ENCODE measurements around the gene VSIG8. TPM values are rescaled to one million over a fixed set of nuclear protein-coding genes. Genes with fewer than 3 reads are reported as not detected.

Gene VSIG8
- total and polyA plus RNA-seq, 2 donors (not counting 1 experiment from before 2014, with no cell fraction given): under 0.01 TPM; not detected in 1

DNA sequence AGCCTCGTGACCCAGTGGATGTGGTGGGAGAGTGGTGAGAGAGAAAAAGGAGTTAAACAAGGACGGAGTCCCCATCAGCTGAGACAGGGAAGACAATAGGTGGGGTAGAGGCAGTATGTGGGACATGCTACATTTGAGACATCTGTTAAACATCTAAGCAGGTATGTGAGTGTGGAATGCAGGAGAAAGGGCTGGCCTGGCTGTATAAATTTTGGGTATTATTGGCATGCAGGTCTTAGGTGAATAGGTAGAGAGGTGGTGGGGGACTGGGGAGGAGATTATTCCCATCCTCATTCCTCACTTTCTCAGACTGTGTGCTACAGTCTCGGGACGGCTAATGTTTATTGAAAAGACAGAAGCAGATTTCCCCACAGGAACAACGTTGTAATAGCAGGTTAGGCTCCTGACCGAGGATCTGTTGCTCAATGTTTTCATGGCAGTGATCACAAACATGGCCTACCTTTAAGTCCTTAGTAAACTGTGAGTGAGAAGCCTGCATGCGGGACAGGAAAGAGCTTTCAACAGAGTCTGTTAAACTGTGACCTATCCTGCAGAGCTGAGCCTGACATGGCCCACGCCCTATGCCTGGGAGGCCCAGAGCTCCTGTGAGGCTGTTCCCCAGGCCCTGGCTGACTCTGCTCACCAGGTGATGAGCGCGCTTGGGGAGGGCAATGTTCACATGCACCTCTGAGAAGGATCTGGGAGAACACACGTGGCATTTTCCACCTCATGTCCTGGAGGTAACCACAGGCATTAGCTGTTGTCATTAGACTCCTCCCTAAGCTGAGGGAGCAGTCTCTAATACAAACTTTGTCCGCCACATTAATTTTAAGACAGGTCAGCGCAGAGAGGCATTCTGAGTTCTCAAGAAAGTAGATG, 16.5 kb downstream of the VSIG8 start:
- Histone ChIP-seq H3K4me3 (replicated peaks in 1 of 4; ENCODE audit: control extremely low read depth in 1 of 4, insufficient read depth in 1 of 4, low read depth in 3 of 4, low read length in 4 of 4) (no peak overlapping the region), H3K9me3 (ENCODE audit: control insufficient read depth, insufficient read depth, low read depth, low read length) (no peaks in the 10 kb centered on the region), H2AFZ (ENCODE audit: low read length) (no peak overlapping the region), H3K27ac (ENCODE audit: insufficient read depth, low read length) (no peak overlapping the region), H3K4me1 (ENCODE audit: control insufficient read depth, extremely low read depth, insufficient read depth, low read length) (no peaks in the 10 kb centered on the region), H4K20me1 (ENCODE audit: control insufficient read depth, extremely low read depth, insufficient read depth, low read length) (no peaks in the 10 kb centered on the region), H3K4me2 (ENCODE audit: extremely low read depth, insufficient read depth, low read length) (no peak overlapping the region), H3K9ac (ENCODE audit: insufficient read depth, low read length) (no peak overlapping the region), H3K27me3 (ENCODE audit: control insufficient read depth, insufficient read depth, low read length) (no peaks in the 10 kb centered on the region), H3K79me2 (ENCODE audit: control insufficient read depth, insufficient read depth, low read length) (no peaks in the 10 kb centered on the region), H3K36me3 (ENCODE audit: control insufficient read depth, insufficient read depth, low read length) (no peaks in the 10 kb centered on the region)
- TF ChIP-seq EZH2 (IDR thresholded peaks at IDR 0.05; ENCODE audit: low read length, missing control alignments): no peak
- TF ChIP-seq, protein P1, sequence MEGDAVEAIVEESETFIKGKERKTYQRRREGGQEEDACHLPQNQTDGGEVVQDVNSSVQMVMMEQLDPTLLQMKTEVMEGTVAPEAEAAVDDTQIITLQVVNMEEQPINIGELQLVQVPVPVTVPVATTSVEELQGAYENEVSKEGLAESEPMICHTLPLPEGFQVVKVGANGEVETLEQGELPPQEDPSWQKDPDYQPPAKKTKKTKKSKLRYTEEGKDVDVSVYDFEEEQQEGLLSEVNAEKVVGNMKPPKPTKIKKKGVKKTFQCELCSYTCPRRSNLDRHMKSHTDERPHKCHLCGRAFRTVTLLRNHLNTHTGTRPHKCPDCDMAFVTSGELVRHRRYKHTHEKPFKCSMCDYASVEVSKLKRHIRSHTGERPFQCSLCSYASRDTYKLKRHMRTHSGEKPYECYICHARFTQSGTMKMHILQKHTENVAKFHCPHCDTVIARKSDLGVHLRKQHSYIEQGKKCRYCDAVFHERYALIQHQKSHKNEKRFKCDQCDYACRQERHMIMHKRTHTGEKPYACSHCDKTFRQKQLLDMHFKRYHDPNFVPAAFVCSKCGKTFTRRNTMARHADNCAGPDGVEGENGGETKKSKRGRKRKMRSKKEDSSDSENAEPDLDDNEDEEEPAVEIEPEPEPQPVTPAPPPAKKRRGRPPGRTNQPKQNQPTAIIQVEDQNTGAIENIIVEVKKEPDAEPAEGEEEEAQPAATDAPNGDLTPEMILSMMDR (conservative IDR thresholded peaks at IDR 0.05 in 1 of 2, IDR thresholded peaks at IDR 0.05 in 1 of 2; ENCODE audit: low read depth in 1 of 2, low read length in 2 of 2): no peak
- DNase-seq (ENCODE audit: low read depth in 2 of 2): no peak

DNA sequence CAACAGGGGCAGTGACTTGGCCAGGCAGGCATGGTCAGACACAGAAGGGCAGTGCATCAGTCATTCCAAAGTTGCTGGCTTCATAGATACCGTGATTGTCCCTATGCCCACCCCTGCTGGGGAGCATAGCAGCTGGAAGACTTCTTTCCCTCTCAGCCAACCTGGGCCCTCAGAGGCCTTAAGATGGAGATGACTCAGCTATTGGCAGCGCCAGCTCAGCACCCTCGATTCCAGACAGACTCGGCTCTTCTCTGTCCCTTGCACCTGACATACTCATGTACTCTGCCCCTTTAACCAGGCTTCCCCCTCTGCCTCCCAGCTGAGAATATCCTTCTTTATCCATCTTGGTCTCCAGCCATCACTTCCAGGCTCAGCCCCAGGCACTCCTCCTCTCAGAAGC, 19.0 kb downstream of the VSIG8 start:
- no peaks in the 10 kb centered on the region for H3K36me3 ChIP-seq (ENCODE audit: control insufficient read depth, insufficient read depth, low read length)
- H3K27ac ChIP-seq (ENCODE audit: insufficient read depth, low read length): no peak overlapping the region
- H3K9me3 ChIP-seq (ENCODE audit: control insufficient read depth, insufficient read depth, low read depth, low read length): no peaks in the 10 kb centered on the region
- no peaks in the 10 kb centered on the region for H4K20me1 ChIP-seq (ENCODE audit: control insufficient read depth, extremely low read depth, insufficient read depth, low read length)
- H2AFZ ChIP-seq (ENCODE audit: low read length): no peak overlapping the region
- DNase-seq (ENCODE audit: low read depth in 2 of 2): peak in 1 of 2 donors; percentile 25
- no peak for TF ChIP-seq EZH2 (IDR thresholded peaks at IDR 0.05; ENCODE audit: low read length, missing control alignments)
- TF ChIP-seq, protein P1 (conservative IDR thresholded peaks at IDR 0.05 in 1 of 2, IDR thresholded peaks at IDR 0.05 in 1 of 2; ENCODE audit: low read depth in 1 of 2, low read length in 2 of 2): no peak
- no peaks in the 10 kb centered on the region for H3K4me1 ChIP-seq (ENCODE audit: control insufficient read depth, extremely low read depth, insufficient read depth, low read length)
- H3K27me3 ChIP-seq (ENCODE audit: control insufficient read depth, insufficient read depth, low read length): no peaks in the 10 kb centered on the region
- no peak overlapping the region for H3K4me3 ChIP-seq (replicated peaks in 1 of 4; ENCODE audit: control extremely low read depth in 1 of 4, insufficient read depth in 1 of 4, low read depth in 3 of 4, low read length in 4 of 4)
- no peaks in the 10 kb centered on the region for H3K79me2 ChIP-seq (ENCODE audit: control insufficient read depth, insufficient read depth, low read length)
- H3K4me2 ChIP-seq (ENCODE audit: extremely low read depth, insufficient read depth, low read length): no peak overlapping the region
- H3K9ac ChIP-seq (ENCODE audit: insufficient read depth, low read length): no peak overlapping the region

DNA sequence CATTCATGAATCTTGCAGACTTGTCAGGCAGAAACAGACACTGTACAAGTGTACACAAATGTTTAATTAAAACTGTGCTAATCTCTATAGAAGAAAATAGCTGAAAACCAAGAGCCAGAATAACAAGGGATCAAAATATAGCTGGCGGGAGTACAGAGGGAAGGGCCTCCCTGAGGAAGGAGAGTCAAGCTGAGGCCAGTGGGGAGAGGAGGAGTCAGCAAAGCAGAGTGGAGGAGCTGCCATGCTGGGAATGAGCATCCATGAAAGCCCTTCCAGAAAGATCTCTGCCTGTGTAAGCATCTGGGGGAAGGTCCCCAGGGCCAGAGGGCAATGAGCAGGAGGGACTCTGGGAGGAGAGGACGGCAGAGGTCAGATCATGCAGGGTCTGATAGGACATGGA, 20.7 kb downstream of the VSIG8 start:
- Histone ChIP-seq H3K4me3 (replicated peaks in 1 of 4; ENCODE audit: control extremely low read depth in 1 of 4, insufficient read depth in 1 of 4, low read depth in 3 of 4, low read length in 4 of 4) (no peak overlapping the region), H3K9ac (ENCODE audit: insufficient read depth, low read length) (no peak overlapping the region), H4K20me1 (ENCODE audit: control insufficient read depth, extremely low read depth, insufficient read depth, low read length) (no peaks in the 10 kb centered on the region), H3K27ac (ENCODE audit: insufficient read depth, low read length) (no peak overlapping the region), H3K9me3 (ENCODE audit: control insufficient read depth, insufficient read depth, low read depth, low read length) (no peaks in the 10 kb centered on the region), H3K79me2 (ENCODE audit: control insufficient read depth, insufficient read depth, low read length) (no peaks in the 10 kb centered on the region), H3K4me2 (ENCODE audit: extremely low read depth, insufficient read depth, low read length) (no peak overlapping the region), H3K27me3 (ENCODE audit: control insufficient read depth, insufficient read depth, low read length) (no peaks in the 10 kb centered on the region), H3K4me1 (ENCODE audit: control insufficient read depth, extremely low read depth, insufficient read depth, low read length) (no peaks in the 10 kb centered on the region), H3K36me3 (ENCODE audit: control insufficient read depth, insufficient read depth, low read length) (no peaks in the 10 kb centered on the region), H2AFZ (ENCODE audit: low read length) (no peak overlapping the region)
- no peak for DNase-seq (ENCODE audit: low read depth in 2 of 2)
- TF ChIP-seq EZH2 (IDR thresholded peaks at IDR 0.05; ENCODE audit: low read length, missing control alignments): no peak
- TF ChIP-seq, protein P1 (conservative IDR thresholded peaks at IDR 0.05 in 1 of 2, IDR thresholded peaks at IDR 0.05 in 1 of 2; ENCODE audit: low read depth in 1 of 2, low read length in 2 of 2): no peak
